ENCODE results near the gene MAN1B1. TPM values are rescaled to one million over a fixed set of nuclear protein-coding genes. Genes with fewer than 3 reads are reported as not detected.

The MAN1B1 gene
- total and polyA plus RNA-seq, 2 of the 8 experiments (the other 6 are each of a cell fraction or from before 2014, with no cell fraction given), result 33.7 to 36.3 TPM

DNA sequence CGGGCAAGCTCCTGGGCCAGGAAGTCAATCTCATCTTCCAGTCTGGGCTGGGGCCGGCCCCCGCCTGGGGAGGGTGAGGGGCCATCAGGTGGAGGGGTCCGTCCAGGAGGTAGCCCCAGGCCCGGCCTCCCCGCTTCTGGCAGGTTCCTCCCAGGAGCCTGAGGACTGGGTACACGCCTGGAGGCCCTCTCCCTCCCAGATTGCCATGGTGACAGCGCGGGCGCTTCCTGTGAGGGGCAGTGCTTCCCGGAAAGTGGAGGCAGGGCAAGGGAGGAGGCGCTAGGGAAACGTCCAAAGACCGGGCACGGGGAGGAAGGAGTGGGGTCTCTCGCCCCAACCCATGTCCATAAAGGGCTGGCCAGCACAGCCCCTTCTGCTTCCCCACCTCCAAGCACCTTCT lies 45.7 kb upstream of the MAN1B1 start:
- CTCF ChIA-PET (ENCODE audit: partially characterized antibody), result interaction anchor here (2.0 kb wide), 1 partner anchor 12 kb away, joined by 13 read pairs; the partner anchor contains the start of gene ABCA2
- H3K9ac ChIP-seq (replicated peaks in 1 of 4; ENCODE audit: extremely low read depth in 1 of 4, low read depth in 3 of 4, low read length in 3 of 4), result no peak overlapping the region
- no peak overlapping the region for H2BK12ac ChIP-seq (ENCODE audit: low read depth, low read length)
- H2AFZ ChIP-seq (ENCODE audit: low read length), result no peak overlapping the region
- no peak overlapping the region for H3K14ac ChIP-seq (ENCODE audit: insufficient read length)
- no peak overlapping the region for H3K4ac ChIP-seq (replicated peaks; ENCODE audit: insufficient read length, low read depth, low read length)
- no peak overlapping the region for H4K91ac ChIP-seq (replicated peaks; ENCODE audit: insufficient read length, low read length)
- POLR2A ChIA-PET (ENCODE audit: partially characterized antibody), result no interaction called here
- H3K27me3 ChIP-seq (replicated peaks in 1 of 4; ENCODE audit: control insufficient read depth in 3 of 4, extremely low read depth in 1 of 4, insufficient read depth in 3 of 4, low read length in 3 of 4), result peaks cover 5 to 15% (median 10%) of the 10 kb centered on the region in 4 experiments; a peak in 6 of 7 replicates
- no peak overlapping the region for H3K23ac ChIP-seq (ENCODE audit: insufficient read length)
- H3K18ac ChIP-seq (ENCODE audit: extremely low read depth, low read length), result no peak overlapping the region
- no peak overlapping the region for H3K4me3 ChIP-seq (ENCODE audit: extremely low read depth in 1 of 4, insufficient read depth in 2 of 4, low read depth in 3 of 4, low read length in 4 of 4)
- DNase-seq (ENCODE audit: low read depth in 1 of 2, low spot score in 2 of 2) (no peak), FAIRE-seq (no peak)
- no peak overlapping the region for H3K4me2 ChIP-seq (ENCODE audit: insufficient read depth in 1 of 2, low read depth in 2 of 2, low read length in 2 of 2)
- peaks cover 0 to 4% of the 10 kb centered on the region in 2 experiments; a peak in 1 of 4 replicates for H3K79me2 ChIP-seq (ENCODE audit: control insufficient read depth in 1 of 2, insufficient read depth in 2 of 2, low read length in 2 of 2)
- peaks cover 8% of the 10 kb centered on the region; the same call in 1 of the 2 replicates for H3K23me2 ChIP-seq (ENCODE audit: low read depth, low read length)
- peaks cover 7 to 15% of the 10 kb centered on the region in 2 experiments for H4K20me1 ChIP-seq (replicated peaks in 1 of 2; ENCODE audit: control insufficient read depth in 1 of 2, insufficient read depth in 2 of 2, low read length in 2 of 2)
- H3K27ac ChIP-seq (ENCODE audit: low read depth, low read length), result no peak overlapping the region
- H4K8ac ChIP-seq (ENCODE audit: extremely low read depth, insufficient read depth, low read length), result no peak overlapping the region; the same call in 1 of the 2 replicates
- no peak overlapping the region for H3K56ac ChIP-seq (replicated peaks; ENCODE audit: insufficient read length, low read depth, low read length)
- peaks cover 9% of the 10 kb centered on the region for H3K79me1 ChIP-seq (ENCODE audit: low read depth, low read length)
- peaks cover 0 to 3% (median 0%) of the 10 kb centered on the region in 4 experiments; a peak in 1 of 8 replicates for H3K36me3 ChIP-seq (ENCODE audit: control insufficient read depth in 2 of 4, insufficient read depth in 4 of 4, low read length in 3 of 4)
- H3K4me1 ChIP-seq (replicated peaks in 1 of 4; ENCODE audit: control insufficient read depth in 3 of 4, insufficient read depth in 4 of 4, low read length in 3 of 4), result peaks cover 3 to 6% (median 5%) of the 10 kb centered on the region in 4 experiments; a peak in 4 of 7 replicates
- H3K9me3 ChIP-seq (ENCODE audit: insufficient read depth in 2 of 2, low read depth in 1 of 2, low read length in 1 of 2), result no peaks in the 10 kb centered on the region
- TF ChIP-seq SP2 (IDR thresholded peaks at IDR 0.05; ENCODE audit: low read length), result no peak
- TF ChIP-seq NANOG (IDR thresholded peaks at IDR 0.05; ENCODE audit: insufficient read depth, low read depth, low read length, poor library complexity, severe bottlenecking), result no peak
- no peak for TF ChIP-seq KDM1A (IDR thresholded peaks at IDR 0.05; ENCODE audit: borderline replicate concordance, low read length)
- TF ChIP-seq CHD2 (IDR thresholded peaks at IDR 0.05; ENCODE audit: low read length), result no peak
- no peak overlapping the region for H2AK5ac ChIP-seq (ENCODE audit: low read depth, low read length)
- no peak overlapping the region for H2BK15ac ChIP-seq (ENCODE audit: low read length)
- no peak overlapping the region for H4K5ac ChIP-seq (ENCODE audit: insufficient read length, low read depth, low read length)
- H2BK20ac ChIP-seq (ENCODE audit: low read length), result no peak overlapping the region
- WGBS, 2 experiments (ENCODE audit: extremely low coverage in 1 of 2, insufficient coverage in 1 of 2, insufficient read length in 1 of 2, insufficient replicate concordance in 2 of 2, low coverage in 1 of 2, low lambda C conversion rate in 2 of 2, missing lambda C conversion rate in 1 of 2), result 87% methylated on average over 7 of the region's 16 CpGs; no CpG with 5 or more reads in 1 of the 2 experiments
- no peak overlapping the region for H2BK120ac ChIP-seq (replicated peaks; ENCODE audit: low read depth, low read length)
- H2BK5ac ChIP-seq (ENCODE audit: low read depth, low read length), result no peak overlapping the region
